ENCODE results near the gene TYK2. TPM values are rescaled to one million over a fixed set of nuclear protein-coding genes. Genes with fewer than 3 reads are reported as not detected.

The TYK2 gene
- total and polyA plus RNA-seq, 2 of the 4 experiments (the other 2 are of a cell fraction): 40.9 to 97.9 TPM

- no peak overlapping the region for H3K14ac ChIP-seq (replicated peaks; ENCODE audit: low read depth, low read length)
- H3K4me3 ChIP-seq (ENCODE audit: insufficient read depth, low read depth, low read length): no peak overlapping the region
- H2BK5ac ChIP-seq (ENCODE audit: low read depth, low read length, poor library complexity, severe bottlenecking): no peak overlapping the region
- dilution Hi-C loops (cut with HindIII; ENCODE audit: low sequenced_read_pairs, unreplicated experiment): no loop called here
- H3K56ac ChIP-seq (ENCODE audit: extremely low read depth, insufficient read depth, low read length): no peak overlapping the region
- peaks cover 42% of the 10 kb centered on the region for H4K20me1 ChIP-seq (ENCODE audit: insufficient read depth, low read length)
- peaks cover 45% of the 10 kb centered on the region for H3K36me3 ChIP-seq (ENCODE audit: control insufficient read depth, insufficient read depth, low read length)
- H4K5ac ChIP-seq (ENCODE audit: low read depth, low read length): no peak overlapping the region
- no peak overlapping the region for H3K27ac ChIP-seq (ENCODE audit: insufficient read depth, low read length)
- H3K4ac ChIP-seq (ENCODE audit: low read depth, low read length): no peak overlapping the region
- BruUV-seq (replicated peaks): no TSS peak
- H3K9me1 ChIP-seq (ENCODE audit: insufficient read depth, low read length): 0 out of 2 replicates have a peak, but pooled peaks cover under 1% of the 10 kb centered on the region
- TF ChIP-seq RAD21 (IDR thresholded peaks at IDR 0.05; ENCODE audit: low read length) (no peak), CEBPB (IDR thresholded peaks at IDR 0.05; ENCODE audit: low read depth, low read length) (no peak), CHD1 (IDR thresholded peaks at IDR 0.05; ENCODE audit: low read depth, low read length) (no peak), MAFK (IDR thresholded peaks at IDR 0.05; ENCODE audit: low read depth, low read length) (no peak), RCOR1 (IDR thresholded peaks at IDR 0.05; ENCODE audit: insufficient replicate concordance, low read length) (no peak)
- H2BK20ac ChIP-seq (ENCODE audit: low read depth, low read length): no peak overlapping the region
- H3K9me3 ChIP-seq (ENCODE audit: control insufficient read depth, insufficient read depth, low read length): no peaks in the 10 kb centered on the region
- intact Hi-C loops (cut with micrococcal nuclease): no loop called here
- no peak overlapping the region for H2BK120ac ChIP-seq (ENCODE audit: low read depth, low read length)
- H2BK15ac ChIP-seq (ENCODE audit: low read depth, low read length): no peak overlapping the region
- no peak overlapping the region for H2AFZ ChIP-seq (replicated peaks; ENCODE audit: low read length, poor library complexity)
- ChIA-PET CTCF (no interaction called here), POLR2A (ENCODE audit: unreplicated experiment) (no interaction called here)
- ATAC-seq (ENCODE audit: low read depth) (no peak), DNase-seq (no peak)
- WGBS, 2 experiments (ENCODE audit: extremely low coverage in 2 of 2, insufficient read length in 1 of 2): 100% methylated on average over 15 of the region's 24 CpGs; no CpG with 5 or more reads in 1 of the 2 experiments
- H4K8ac ChIP-seq (ENCODE audit: low read depth in 2 of 2, low read length in 2 of 2): no peak overlapping the region
- no peak overlapping the region for H3K9ac ChIP-seq (ENCODE audit: low read depth, low read length)
- no peaks in the 10 kb centered on the region for H3K27me3 ChIP-seq (ENCODE audit: control insufficient read depth, insufficient read depth, low read length)
- no peak overlapping the region for H3K23ac ChIP-seq (ENCODE audit: low read depth, low read length)
- H2AK9ac ChIP-seq (replicated peaks; ENCODE audit: low read depth, low read length, poor library complexity): no peak overlapping the region
- in situ Hi-C loops (cut with MboI; ENCODE audit: low sequenced_read_pairs): no loop called here
- no peaks in the 10 kb centered on the region for H3K4me1 ChIP-seq (ENCODE audit: control insufficient read depth, insufficient read depth, low read length)
- no peak overlapping the region for H3K18ac ChIP-seq (ENCODE audit: low read depth, low read length)
- no peak overlapping the region for H4K91ac ChIP-seq (ENCODE audit: insufficient read depth, low read depth, low read length)
- H2AK5ac ChIP-seq (ENCODE audit: low read depth, low read length): no peak overlapping the region
- no peak overlapping the region for H3K4me2 ChIP-seq (ENCODE audit: low read depth, low read length)
- H3K79me1 ChIP-seq (ENCODE audit: low read depth in 1 of 2, low read length in 2 of 2): peaks cover 7 to 22% of the 10 kb centered on the region in 2 experiments; a peak in 3 of 4 replicates
Measured at GRCh38 chr19:10393137-10393536, 12.8 kb upstream of the TYK2 start.

Measured in IMR-90 (cell line).